OCI-M2 (cell line): Measurements from ENCODE around the gene CPXM1.
"Not testable (repeated sequence)": the region's sequence is repeated elsewhere in the genome, so short reads cannot be mapped to it uniquely, and the experiment has no call there.

Source experiments
- DNase-seq: peaks from one replicate; lab custom pipeline; 2025; ENCODE audit not compliant: unreplicated experiment; lab: John Stamatoyannopoulos, UW

Gene CPXM1

DNA sequence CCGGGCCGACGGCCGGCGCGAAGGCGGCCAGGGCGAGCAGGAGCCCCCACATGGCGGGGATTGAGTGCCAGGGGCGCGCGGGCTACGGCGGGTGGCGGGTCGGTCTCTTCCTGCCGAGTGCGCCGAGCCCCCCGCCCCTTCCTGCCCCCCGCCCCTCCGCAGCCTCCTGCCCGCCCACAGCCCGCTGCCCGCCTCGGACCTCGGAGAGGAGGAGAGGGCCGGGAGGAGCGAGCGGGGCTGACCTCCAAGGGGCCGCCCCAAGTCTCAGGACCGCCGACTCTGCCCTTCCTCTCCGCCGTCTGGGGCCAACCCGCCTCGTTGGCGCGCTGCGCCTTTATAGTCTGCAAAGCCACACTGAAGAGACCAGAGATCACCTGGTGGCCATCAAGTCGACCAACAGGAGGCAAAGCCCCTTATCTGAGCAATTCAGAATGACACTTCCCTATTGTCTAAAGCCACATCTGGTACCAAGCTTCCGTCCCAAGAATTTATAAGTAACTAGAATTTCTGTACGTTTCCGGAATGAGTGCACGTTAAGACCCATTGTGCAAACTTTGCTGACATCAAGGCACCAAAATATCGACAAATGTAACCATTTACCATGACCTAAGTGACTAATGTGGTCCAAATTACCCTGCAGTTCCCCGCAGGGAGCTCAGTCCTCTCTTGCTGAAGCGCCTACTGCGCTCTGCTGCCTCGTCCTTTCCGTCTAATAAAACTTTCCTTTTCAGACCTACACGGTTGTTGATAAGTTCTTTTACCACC lies at the start of gene CPXM1:
TSS of gene CPXM1 (minus strand) at position 107 of the 765 bp plus-strand sequence. CDS start at position 52, 55 bp downstream.
- peak; percentile 37 for DNase-seq

- no peak for DNase-seq
Observed at GRCh38 chr20:2849529-2849928, 49.1 kb upstream of the CPXM1 start.

DNA sequence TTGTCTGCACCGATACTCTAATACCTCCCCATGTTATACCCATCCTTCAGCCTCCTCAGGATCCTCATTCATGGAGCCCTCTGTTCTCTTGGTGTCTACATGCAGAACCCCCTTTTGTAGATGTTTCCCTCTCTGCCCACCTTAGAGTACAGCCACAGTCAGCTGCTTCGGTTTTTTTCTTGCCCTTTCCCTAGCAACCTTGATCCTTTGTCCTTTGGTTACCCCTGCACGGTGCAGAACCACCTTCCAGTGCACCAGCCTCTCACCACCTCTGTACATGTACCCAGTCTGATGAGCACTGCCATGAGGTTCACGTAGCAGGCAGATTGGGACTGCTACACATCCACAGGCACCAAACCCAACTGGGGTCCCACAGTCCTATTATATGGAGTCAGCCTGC lies 47.4 kb upstream of the CPXM1 start:
- no peak for DNase-seq

DNA sequence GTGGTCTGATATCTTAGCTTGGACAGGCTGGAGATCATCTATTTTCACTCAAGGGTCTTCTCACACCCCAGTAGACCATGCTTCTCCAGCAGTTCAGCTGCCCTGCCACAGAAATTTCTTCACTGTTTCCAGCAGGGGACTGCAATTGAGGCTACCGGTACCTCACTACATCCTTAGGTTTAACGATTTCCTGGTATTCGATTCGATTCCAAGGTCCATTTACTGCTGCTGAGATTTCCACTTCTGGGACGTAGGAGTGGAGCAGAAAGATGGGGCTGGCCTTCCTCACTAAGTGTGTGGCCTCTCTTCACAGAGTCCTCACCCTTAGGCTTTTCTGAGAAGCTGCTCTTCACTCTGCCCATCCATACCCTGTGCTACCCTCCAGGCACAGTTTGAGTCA lies 46.3 kb upstream of the CPXM1 start:
- DNase-seq = no peak

DNA sequence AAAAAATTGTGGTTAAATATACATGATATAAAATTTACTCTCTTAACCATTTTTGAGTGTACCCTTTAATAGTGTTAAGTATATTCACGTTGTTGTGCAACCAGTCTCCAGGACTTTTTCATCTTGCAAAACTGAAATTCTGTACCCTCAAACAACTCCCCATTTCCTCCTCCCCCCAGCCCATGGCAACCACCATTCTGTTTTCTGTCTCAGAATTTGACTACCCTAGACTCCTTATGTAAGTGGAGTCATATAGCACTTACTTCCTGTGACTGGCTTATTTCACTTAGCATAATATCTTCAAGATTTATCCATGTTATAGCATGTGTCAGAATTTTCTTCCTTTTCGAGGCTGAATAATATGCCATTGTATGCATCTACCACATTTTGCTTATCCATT lies 45.2 kb upstream of the CPXM1 start:
- DNase-seq = no peak

DNA sequence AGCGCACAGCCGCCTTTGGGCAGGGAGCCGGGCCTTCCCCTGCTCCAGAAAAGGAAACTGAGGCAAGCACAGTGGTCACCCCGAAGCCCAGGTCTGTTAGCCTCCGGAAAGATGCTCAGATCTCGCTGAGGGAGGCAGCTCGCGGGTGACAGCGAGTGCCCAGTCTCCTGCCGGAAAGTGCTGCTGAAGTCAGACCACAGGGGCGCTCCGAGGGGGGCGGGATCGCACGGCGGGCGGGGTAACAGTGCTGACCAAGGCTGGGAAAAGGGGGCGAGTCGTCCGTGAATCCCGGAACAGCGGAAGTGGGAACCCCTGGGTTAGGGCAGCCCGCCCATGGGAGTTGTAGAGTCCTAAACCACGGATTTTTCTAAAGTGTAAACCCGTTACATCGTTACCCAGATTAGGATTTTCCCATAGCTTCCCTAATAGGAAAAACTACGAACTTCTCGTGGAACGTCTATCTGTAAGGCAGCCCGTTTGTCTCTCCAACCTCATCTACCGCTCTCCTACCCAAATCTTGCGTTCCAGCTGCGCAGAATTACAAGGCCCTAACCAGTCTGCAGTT lies 40.6 kb upstream of the CPXM1 start:
- DNase-seq = peak; percentile 32

- no peak for DNase-seq
Observed at GRCh38 chr20:2840138-2840966, 39.9 kb upstream of the CPXM1 start, which contains the start of the genes PCED1A and VPS16. PCED1A (minus strand) TSS chr20:2840655; CDS start chr20:2839912, 743 bp downstream. VPS16 (plus strand) TSS chr20:2840745; CDS start chr20:2840775, 30 bp downstream.

- DNase-seq = no peak
Observed at GRCh38 chr20:2839732-2840137, 39.3 kb upstream of the CPXM1 start.

DNA sequence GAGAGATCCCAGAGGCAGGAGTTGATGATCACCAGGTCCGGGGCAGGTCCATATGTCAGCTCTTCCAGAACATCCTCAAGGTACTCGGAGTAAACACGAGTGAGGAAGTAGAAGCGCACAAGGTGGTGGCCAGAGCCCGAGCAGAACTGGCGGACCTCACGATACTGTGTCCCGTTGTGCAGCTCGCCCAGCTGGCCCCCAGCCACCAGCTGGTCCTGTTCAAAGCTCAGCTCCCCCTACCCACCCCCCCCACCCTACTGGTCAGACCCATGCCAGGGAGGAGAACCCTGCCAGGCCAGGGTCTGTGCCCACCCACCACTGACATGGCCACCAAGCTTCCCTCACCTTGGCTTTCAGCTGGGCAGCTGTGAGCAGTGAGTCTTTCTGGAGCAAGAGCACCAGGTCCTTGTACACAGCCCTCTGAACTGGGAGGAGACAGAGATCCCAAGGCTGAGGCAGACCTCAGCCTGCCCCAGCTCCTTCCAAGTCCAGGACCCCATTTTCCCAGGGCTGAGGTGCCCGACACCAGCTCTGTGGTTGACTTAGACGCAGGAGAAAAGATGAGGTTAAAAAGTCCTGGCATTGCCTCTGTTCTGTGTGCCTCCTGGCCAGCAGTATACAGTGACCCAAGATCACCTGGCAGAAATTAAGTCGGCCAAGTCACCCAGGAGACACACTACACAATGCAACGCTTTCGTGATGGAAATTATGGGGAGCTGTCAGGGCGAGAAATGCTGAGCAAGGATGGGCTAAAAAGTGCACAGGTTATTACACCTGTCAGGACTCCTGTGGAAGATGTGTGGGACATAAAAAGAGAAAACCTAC lies 38.6 kb upstream of the CPXM1 start:
- no peak for DNase-seq

GRCh38 chr20:2838170-2838797 lies 37.9 kb upstream of the CPXM1 start:
- no peak for DNase-seq

- no peak for DNase-seq
Observed at GRCh38 chr20:2837221-2837960, 37.0 kb upstream of the CPXM1 start.

DNA sequence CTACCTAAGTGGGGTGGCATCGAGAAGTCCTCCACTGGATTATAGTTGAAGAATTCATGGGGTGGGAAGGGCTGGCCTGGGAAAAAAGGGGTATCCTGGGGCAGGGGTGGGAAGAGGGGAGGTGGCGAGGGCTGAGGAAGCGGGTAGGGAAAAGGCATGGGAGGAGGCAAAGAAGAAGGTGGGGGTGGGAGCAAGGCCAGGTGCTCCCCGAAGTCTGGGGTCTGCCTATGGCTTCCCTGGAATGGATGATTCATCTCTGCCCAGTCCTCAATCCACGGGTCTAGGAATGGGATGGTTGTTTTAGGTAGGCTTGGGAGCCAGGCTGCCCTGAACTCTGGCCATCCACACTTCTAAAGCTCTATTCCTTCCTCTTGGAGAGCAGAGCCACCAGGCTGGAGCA lies 35.6 kb upstream of the CPXM1 start:
- no peak for DNase-seq

DNA sequence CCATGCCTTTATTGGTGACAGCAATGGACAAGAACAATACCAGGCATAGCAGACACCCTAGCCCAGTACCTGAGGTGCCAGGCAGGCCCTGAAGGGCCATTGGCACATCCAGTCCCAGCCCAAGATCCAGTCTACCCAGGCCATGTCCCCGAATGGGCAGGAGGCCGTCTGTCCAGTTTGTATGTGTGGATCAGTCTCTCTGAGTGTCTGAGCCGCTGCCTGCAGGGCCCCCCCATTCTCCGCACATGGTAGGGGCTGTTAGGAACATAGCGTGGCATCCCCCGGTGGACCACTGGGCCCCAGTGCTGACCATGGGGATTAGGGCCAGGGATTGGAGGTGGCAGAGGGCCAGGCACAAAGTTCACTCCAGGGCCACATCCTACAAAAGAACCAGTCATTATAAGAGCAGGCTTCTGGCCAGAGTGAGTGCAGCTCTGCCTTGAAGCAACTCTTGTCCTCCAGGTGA lies 34.9 kb upstream of the CPXM1 start:
- DNase-seq = no peak

DNA sequence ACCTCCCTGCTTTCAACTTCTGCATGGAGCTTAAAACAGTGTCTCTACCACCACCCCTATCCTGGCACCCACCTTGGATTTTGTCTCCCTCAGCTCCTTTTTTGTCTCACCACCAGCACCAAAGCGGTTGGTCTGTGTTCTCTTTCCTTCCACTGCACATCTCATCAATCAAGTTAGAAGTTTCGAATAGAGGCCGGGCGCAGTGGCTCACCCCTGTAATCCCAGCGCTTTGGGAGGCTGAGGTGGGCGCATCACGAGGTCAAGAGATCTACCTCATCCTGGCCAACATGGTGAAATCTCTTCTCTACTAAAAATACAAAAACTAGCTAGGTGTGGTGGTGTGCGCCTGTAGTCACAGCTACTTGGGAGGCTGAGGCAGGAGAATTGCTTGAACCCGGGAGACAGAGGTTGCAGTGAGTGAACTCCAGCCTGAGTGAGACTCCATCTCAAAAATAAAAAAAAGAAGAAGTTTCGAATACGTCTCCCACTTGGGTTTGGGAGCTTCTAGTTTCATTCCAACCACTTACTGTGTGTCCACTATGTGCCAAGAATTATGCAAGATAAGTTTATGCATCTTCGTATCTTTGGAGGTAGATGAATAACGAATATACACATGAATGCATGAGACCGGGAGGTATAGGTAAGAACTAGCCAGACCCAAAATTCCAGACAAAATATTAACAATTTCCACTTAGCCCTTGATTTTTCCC lies 34.1 kb upstream of the CPXM1 start:
- DNase-seq = no peak

DNA sequence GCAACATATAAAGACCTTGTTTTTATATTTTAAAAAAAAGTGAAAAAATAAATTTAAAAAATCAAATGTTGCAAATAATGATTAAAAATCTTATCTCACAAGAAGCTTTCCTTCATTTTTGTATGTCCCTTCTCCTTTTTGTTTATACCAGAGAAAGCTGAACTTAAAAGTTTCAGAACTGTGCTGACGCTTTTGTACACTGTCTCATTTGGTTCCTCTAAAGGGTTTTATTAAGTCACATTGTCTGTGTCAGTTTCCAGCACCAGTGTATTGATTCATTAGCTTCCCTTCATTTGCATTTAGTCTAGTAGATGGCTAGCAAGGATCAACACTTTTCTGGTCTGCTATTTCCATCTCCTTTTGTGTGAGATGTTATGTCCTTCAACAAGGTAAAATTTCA lies 33.3 kb upstream of the CPXM1 start:
- no peak for DNase-seq

- not testable (repeated sequence) for DNase-seq
Observed at GRCh38 chr20:2831206-2831605, 30.8 kb upstream of the CPXM1 start.

GRCh38 chr20:2829376-2829775 lies 28.9 kb upstream of the CPXM1 start:
- DNase-seq = no peak

DNA sequence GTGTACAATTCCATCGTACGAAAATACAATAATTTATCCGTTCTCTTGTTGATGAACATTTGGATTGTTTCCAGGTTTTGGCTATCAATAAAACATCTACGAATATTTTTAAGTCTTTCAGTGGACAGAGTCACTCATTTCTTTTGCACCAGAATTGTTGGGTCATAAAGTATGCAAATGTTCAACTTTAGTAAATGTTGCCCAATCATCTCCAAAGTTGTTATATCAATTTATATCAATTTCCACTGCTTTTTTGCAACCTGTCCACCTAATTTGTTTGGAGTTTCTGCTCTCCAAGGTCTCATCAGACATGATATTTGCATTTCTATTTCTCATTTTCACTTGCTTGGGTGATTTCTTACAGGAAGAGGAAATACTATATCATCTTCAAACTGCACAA lies 26.2 kb upstream of the CPXM1 start:
- no peak for DNase-seq

DNA sequence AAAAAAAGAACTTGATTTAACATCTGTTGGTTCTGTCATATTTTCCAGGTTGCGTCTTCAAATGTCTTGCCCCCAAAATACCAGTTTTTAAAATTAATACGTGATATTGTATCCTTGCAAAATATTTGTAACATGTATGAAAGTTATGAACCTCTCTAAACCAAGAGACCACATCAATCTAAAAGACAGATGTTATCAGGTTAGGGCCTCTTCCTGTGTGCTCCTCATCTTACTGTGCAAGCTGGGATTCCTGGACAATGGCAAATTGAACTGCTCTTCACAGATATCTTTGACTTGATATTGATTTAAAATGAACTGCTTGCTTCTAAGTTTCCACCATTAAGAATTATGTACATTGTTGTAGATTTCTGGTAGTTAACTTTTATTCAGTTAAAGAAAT lies 25.3 kb upstream of the CPXM1 start:
- DNase-seq = no peak
